Measurements from ENCODE around the gene CDH11.

Gene CDH11

GRCh38 chr16:65116818-65117430 lies 4.9 kb downstream of the CDH11 start:
- peak overlapping the region; percentile 36; the same call in 1 of the 2 replicates for H3K27ac ChIP-seq (ENCODE audit: low read depth, low read length)

GRCh38 chr16:65116216-65116615 lies 5.6 kb downstream of the CDH11 start:
- H3K27ac ChIP-seq (ENCODE audit: low read depth, low read length) = no peak overlapping the region
- H3K27me3 ChIP-seq (ENCODE audit: insufficient read depth, low read length) = no peaks in the 10 kb centered on the region
- H3K4me3 ChIP-seq (ENCODE audit: low read depth, low read length) = peak overlapping the region; percentile 62
- H2AFZ ChIP-seq (ENCODE audit: low read length, unreplicated experiment) = peak overlapping the region; percentile 32
- peaks cover 50% of the 10 kb centered on the region for H3K79me2 ChIP-seq (ENCODE audit: control insufficient read depth, insufficient read depth, low read length, unreplicated experiment)
- H3K36me3 ChIP-seq (ENCODE audit: insufficient read depth, low read length) = no peaks in the 10 kb centered on the region
- peaks cover 34% of the 10 kb centered on the region for H3K4me1 ChIP-seq (ENCODE audit: control insufficient read depth, insufficient read depth, low read length, unreplicated experiment)

More at GRCh38 chr16:65116818-65117430, 4.9 kb downstream of the CDH11 start:
- Histone ChIP-seq H3K36me3 (ENCODE audit: insufficient read depth, low read length) (no peaks in the 10 kb centered on the region), H3K4me3 (ENCODE audit: low read depth, low read length) (peak overlapping the region; percentile 62), H3K4me1 (ENCODE audit: control insufficient read depth, insufficient read depth, low read length, unreplicated experiment) (peaks cover 34% of the 10 kb centered on the region), H2AFZ (ENCODE audit: low read length, unreplicated experiment) (peak overlapping the region; percentile 32), H3K79me2 (ENCODE audit: control insufficient read depth, insufficient read depth, low read length, unreplicated experiment) (peaks cover 52% of the 10 kb centered on the region), H3K27me3 (ENCODE audit: insufficient read depth, low read length) (no peaks in the 10 kb centered on the region)

- H2AFZ ChIP-seq (ENCODE audit: low read length, unreplicated experiment) = no peak overlapping the region
- peaks cover 40% of the 10 kb centered on the region for H3K79me2 ChIP-seq (ENCODE audit: control insufficient read depth, insufficient read depth, low read length, unreplicated experiment)
- no peaks in the 10 kb centered on the region for H3K36me3 ChIP-seq (ENCODE audit: insufficient read depth, low read length)
- H3K4me1 ChIP-seq (ENCODE audit: control insufficient read depth, insufficient read depth, low read length, unreplicated experiment) = peaks cover 34% of the 10 kb centered on the region
- no peak overlapping the region for H3K27ac ChIP-seq (ENCODE audit: low read depth, low read length)
- H3K4me3 ChIP-seq (ENCODE audit: low read depth, low read length) = no peak overlapping the region
- H3K27me3 ChIP-seq (ENCODE audit: insufficient read depth, low read length) = no peaks in the 10 kb centered on the region
Observed at GRCh38 chr16:65114527-65114926, 7.3 kb downstream of the CDH11 start.

GRCh38 chr16:65113441-65113840 lies 8.4 kb downstream of the CDH11 start:
- H3K4me1 ChIP-seq (ENCODE audit: control insufficient read depth, insufficient read depth, low read length, unreplicated experiment) = peaks cover 24% of the 10 kb centered on the region
- H3K27ac ChIP-seq (ENCODE audit: low read depth, low read length) = no peak overlapping the region
- no peaks in the 10 kb centered on the region for H3K36me3 ChIP-seq (ENCODE audit: insufficient read depth, low read length)
- H3K4me3 ChIP-seq (ENCODE audit: low read depth, low read length) = no peak overlapping the region
- no peaks in the 10 kb centered on the region for H3K27me3 ChIP-seq (ENCODE audit: insufficient read depth, low read length)
- peaks cover 33% of the 10 kb centered on the region for H3K79me2 ChIP-seq (ENCODE audit: control insufficient read depth, insufficient read depth, low read length, unreplicated experiment)
- no peak overlapping the region for H2AFZ ChIP-seq (ENCODE audit: low read length, unreplicated experiment)

GRCh38 chr16:65111306-65111705 lies 10.6 kb downstream of the CDH11 start:
- H3K27me3 ChIP-seq (ENCODE audit: insufficient read depth, low read length) = no peaks in the 10 kb centered on the region
- no peak overlapping the region for H2AFZ ChIP-seq (ENCODE audit: low read length, unreplicated experiment)
- H3K27ac ChIP-seq (ENCODE audit: low read depth, low read length) = no peak overlapping the region
- peaks cover 19% of the 10 kb centered on the region for H3K79me2 ChIP-seq (ENCODE audit: control insufficient read depth, insufficient read depth, low read length, unreplicated experiment)
- peaks cover 5% of the 10 kb centered on the region for H3K4me1 ChIP-seq (ENCODE audit: control insufficient read depth, insufficient read depth, low read length, unreplicated experiment)
- no peaks in the 10 kb centered on the region for H3K36me3 ChIP-seq (ENCODE audit: insufficient read depth, low read length)
- no peak overlapping the region for H3K4me3 ChIP-seq (ENCODE audit: low read depth, low read length)

GRCh38 chr16:65106757-65107156 lies 15.1 kb downstream of the CDH11 start:
- Histone ChIP-seq H3K27ac (ENCODE audit: low read depth, low read length) (no peak overlapping the region), H3K4me1 (ENCODE audit: control insufficient read depth, insufficient read depth, low read length, unreplicated experiment) (no peaks in the 10 kb centered on the region), H2AFZ (ENCODE audit: low read length, unreplicated experiment) (no peak overlapping the region), H3K4me3 (ENCODE audit: low read depth, low read length) (no peak overlapping the region), H3K36me3 (ENCODE audit: insufficient read depth, low read length) (no peaks in the 10 kb centered on the region), H3K27me3 (ENCODE audit: insufficient read depth, low read length) (no peaks in the 10 kb centered on the region), H3K79me2 (ENCODE audit: control insufficient read depth, insufficient read depth, low read length, unreplicated experiment) (peaks cover 11% of the 10 kb centered on the region)

GRCh38 chr16:65105171-65105570 lies 16.7 kb downstream of the CDH11 start:
- Histone ChIP-seq H3K4me1 (ENCODE audit: control insufficient read depth, insufficient read depth, low read length, unreplicated experiment) (no peaks in the 10 kb centered on the region), H3K27me3 (ENCODE audit: insufficient read depth, low read length) (no peaks in the 10 kb centered on the region), H3K27ac (ENCODE audit: low read depth, low read length) (no peak overlapping the region), H2AFZ (ENCODE audit: low read length, unreplicated experiment) (no peak overlapping the region), H3K36me3 (ENCODE audit: insufficient read depth, low read length) (no peaks in the 10 kb centered on the region), H3K79me2 (ENCODE audit: control insufficient read depth, insufficient read depth, low read length, unreplicated experiment) (peaks cover 11% of the 10 kb centered on the region), H3K4me3 (ENCODE audit: low read depth, low read length) (no peak overlapping the region)

GRCh38 chr16:65104471-65104870 lies 17.4 kb downstream of the CDH11 start:
- Histone ChIP-seq H3K4me3 (ENCODE audit: low read depth, low read length) (no peak overlapping the region), H3K4me1 (ENCODE audit: control insufficient read depth, insufficient read depth, low read length, unreplicated experiment) (no peaks in the 10 kb centered on the region), H3K79me2 (ENCODE audit: control insufficient read depth, insufficient read depth, low read length, unreplicated experiment) (peaks cover 11% of the 10 kb centered on the region), H3K27me3 (ENCODE audit: insufficient read depth, low read length) (no peaks in the 10 kb centered on the region), H3K36me3 (ENCODE audit: insufficient read depth, low read length) (no peaks in the 10 kb centered on the region), H3K27ac (ENCODE audit: low read depth, low read length) (no peak overlapping the region), H2AFZ (ENCODE audit: low read length, unreplicated experiment) (no peak overlapping the region)

- no peaks in the 10 kb centered on the region for H3K36me3 ChIP-seq (ENCODE audit: insufficient read depth, low read length)
- no peak overlapping the region for H3K27ac ChIP-seq (ENCODE audit: low read depth, low read length)
- no peaks in the 10 kb centered on the region for H3K27me3 ChIP-seq (ENCODE audit: insufficient read depth, low read length)
- H3K4me1 ChIP-seq (ENCODE audit: control insufficient read depth, insufficient read depth, low read length, unreplicated experiment) = no peaks in the 10 kb centered on the region
- no peak overlapping the region for H3K4me3 ChIP-seq (ENCODE audit: low read depth, low read length)
- H2AFZ ChIP-seq (ENCODE audit: low read length, unreplicated experiment) = no peak overlapping the region
- H3K79me2 ChIP-seq (ENCODE audit: control insufficient read depth, insufficient read depth, low read length, unreplicated experiment) = peaks cover 16% of the 10 kb centered on the region
Observed at GRCh38 chr16:65102326-65102725, 19.5 kb downstream of the CDH11 start.

GRCh38 chr16:65101009-65101408 lies 20.9 kb downstream of the CDH11 start:
- peaks cover 21% of the 10 kb centered on the region for H3K79me2 ChIP-seq (ENCODE audit: control insufficient read depth, insufficient read depth, low read length, unreplicated experiment)
- H3K36me3 ChIP-seq (ENCODE audit: insufficient read depth, low read length) = no peaks in the 10 kb centered on the region
- no peaks in the 10 kb centered on the region for H3K27me3 ChIP-seq (ENCODE audit: insufficient read depth, low read length)
- H2AFZ ChIP-seq (ENCODE audit: low read length, unreplicated experiment) = no peak overlapping the region
- no peaks in the 10 kb centered on the region for H3K4me1 ChIP-seq (ENCODE audit: control insufficient read depth, insufficient read depth, low read length, unreplicated experiment)
- H3K27ac ChIP-seq (ENCODE audit: low read depth, low read length) = no peak overlapping the region
- H3K4me3 ChIP-seq (ENCODE audit: low read depth, low read length) = no peak overlapping the region

GRCh38 chr16:65099607-65100006 lies 22.3 kb downstream of the CDH11 start:
- no peaks in the 10 kb centered on the region for H3K4me1 ChIP-seq (ENCODE audit: control insufficient read depth, insufficient read depth, low read length, unreplicated experiment)
- H3K27me3 ChIP-seq (ENCODE audit: insufficient read depth, low read length) = no peaks in the 10 kb centered on the region
- H3K36me3 ChIP-seq (ENCODE audit: insufficient read depth, low read length) = no peaks in the 10 kb centered on the region
- no peak overlapping the region for H2AFZ ChIP-seq (ENCODE audit: low read length, unreplicated experiment)
- peaks cover 25% of the 10 kb centered on the region for H3K79me2 ChIP-seq (ENCODE audit: control insufficient read depth, insufficient read depth, low read length, unreplicated experiment)
- H3K4me3 ChIP-seq (ENCODE audit: low read depth, low read length) = no peak overlapping the region
- H3K27ac ChIP-seq (ENCODE audit: low read depth, low read length) = no peak overlapping the region
